Hepatocyte (in vitro differentiated cells): ENCODE results near the gene KRTAP5-4.

ENCODE experiments used
- CTCF ChIP-seq: fragments of 200-600 bp; sonication (generic); IDR thresholded peaks from 2 replicates; pipeline ENCODE4 v1.5.1; 2016; ENCODE audit warnings: antibody characterized with exemption, mild to moderate bottlenecking; ENCODE audit not compliant: poor library complexity
- EZH2 ChIP-seq: fragments of 200-600 bp; sonication (generic); IDR thresholded peaks from 2 replicates; pipeline ENCODE4 v1.6.1; 2016; ENCODE audit warnings: antibody characterized with exemption, mild to moderate bottlenecking, borderline replicate concordance
- EZH2phosphoT487 ChIP-seq: fragments of 200-600 bp; sonication (generic); IDR thresholded peaks from one replicate; pipeline ENCODE4 v1.6.1; 2018; ENCODE audit warnings: antibody characterized with exemption, mild to moderate bottlenecking, low read depth, moderate library complexity; ENCODE audit not compliant: unreplicated experiment, severe bottlenecking

DNA sequence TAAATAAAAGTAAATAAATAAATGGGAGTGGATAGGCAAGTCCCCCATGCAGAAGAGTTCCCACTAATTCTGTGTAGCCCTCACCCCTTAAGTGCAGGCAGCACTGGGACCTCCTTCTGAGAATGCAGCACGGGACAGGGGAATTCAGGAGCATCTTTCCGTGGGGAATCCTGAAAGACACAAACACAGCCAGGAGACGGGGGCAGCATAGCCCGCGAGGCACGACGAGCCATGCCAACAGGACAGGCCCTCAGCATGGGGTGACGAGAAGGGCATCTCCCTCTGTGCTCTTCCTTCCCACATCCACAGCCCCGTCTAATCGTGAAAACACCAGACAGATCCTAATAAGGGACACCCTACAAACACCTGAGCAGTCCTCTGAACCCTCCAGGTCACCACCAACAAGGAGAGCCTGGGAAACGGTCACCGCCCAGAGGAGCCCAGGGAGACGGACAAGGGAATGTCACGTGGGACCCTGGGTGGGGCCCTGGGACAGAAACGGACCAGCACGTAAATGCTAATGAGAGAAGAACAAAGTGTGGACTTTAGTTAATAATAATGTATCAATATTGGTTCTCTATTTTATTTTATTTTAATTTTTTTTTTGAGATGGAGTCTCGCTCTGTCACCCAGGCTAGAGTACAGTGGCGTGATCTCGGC is 14.5 kb upstream of the KRTAP5-4 start:
- TF ChIP-seq EZH2: no peak
- TF ChIP-seq CTCF: no peak
- no peak for TF ChIP-seq EZH2phosphoT487
